GM18508 (cell line): ENCODE measurements around the gene PCBD2.
"Not testable (repeated sequence)": the region's sequence is repeated elsewhere in the genome, so short reads cannot be mapped to it uniquely, and the experiment has no call there.

ENCODE experiments used
- ATAC-seq: cut with Tn5 transposase; IDR thresholded peaks from one replicate; pipeline ENCODE4 v1.9.1; 2021; ENCODE audit warnings: moderate number of reproducible peaks; ENCODE audit not compliant: insufficient read depth, unreplicated experiment

The PCBD2 gene

GRCh38 chr5:134905246-134905996 lies 490 bp downstream of the PCBD2 start:
- peak; percentile 19 for ATAC-seq

DNA sequence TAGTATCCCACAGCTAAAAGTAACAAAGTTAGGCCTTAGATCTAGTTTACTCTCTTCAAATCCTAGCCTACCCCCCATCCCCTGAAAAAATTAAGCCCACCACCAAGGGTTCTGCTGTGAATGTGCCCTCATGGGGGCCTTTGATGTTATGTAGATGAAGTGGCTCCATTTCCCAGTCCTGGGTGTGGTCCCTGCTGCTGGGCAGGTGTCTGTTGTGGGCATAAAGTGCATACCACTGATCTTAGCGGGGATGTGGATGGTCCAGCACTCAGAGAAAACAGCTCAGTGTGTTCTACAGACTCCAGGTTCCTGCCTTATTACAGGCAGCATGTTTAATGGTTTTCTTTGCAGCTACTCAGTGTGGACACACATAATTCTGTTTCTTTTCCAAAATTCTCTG lies 1.9 kb downstream of the PCBD2 start:
- no peak for ATAC-seq

DNA sequence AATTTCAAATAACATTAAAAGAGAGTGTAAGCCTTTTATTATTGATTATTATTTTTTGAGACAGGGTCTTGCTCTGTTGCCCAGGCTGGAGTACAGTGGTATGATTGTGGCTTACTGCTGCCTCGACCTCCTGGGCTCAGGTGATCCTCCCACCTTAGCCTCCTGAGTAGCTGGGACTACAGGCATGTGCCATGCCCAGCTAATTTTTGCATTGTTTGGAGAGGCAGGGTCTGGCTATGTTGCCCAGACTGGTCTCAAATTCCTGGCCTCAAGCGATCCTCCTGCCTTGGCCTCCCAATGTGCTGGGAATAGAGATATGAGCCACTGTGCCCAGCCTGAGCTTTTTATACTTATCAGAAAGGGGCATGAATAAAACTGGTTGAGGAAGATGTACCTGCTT lies 5.8 kb downstream of the PCBD2 start:
- ATAC-seq = not testable (repeated sequence)

- ATAC-seq = no peak
Measured at GRCh38 chr5:134911285-134912206, 6.6 kb downstream of the PCBD2 start.

- no peak for ATAC-seq
Measured at GRCh38 chr5:134913254-134913653, 8.3 kb downstream of the PCBD2 start.

DNA sequence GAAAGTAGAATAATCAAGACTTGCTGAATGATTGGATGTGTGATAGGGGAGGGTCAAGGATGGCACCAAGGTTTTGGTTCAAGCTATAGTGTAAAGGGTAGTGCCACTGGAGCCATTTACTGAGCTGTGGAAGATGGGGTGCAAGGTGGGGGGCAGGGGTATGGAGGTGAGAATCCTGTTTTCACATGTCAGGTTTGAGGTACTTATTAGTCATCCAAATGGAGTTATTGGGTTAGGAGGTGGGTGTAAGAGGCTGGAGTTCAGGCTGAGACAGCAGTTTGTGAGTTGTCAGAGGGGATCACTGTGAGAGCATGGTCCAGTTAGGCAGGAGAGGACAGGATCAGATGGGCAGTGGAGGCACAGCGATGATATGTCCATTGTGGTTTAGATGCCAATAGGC lies 8.9 kb downstream of the PCBD2 start:
- ATAC-seq = no peak

- no peak for ATAC-seq
Measured at GRCh38 chr5:134917070-134917815, 12.3 kb downstream of the PCBD2 start.

- no peak for ATAC-seq
Measured at GRCh38 chr5:134918861-134919260, 13.9 kb downstream of the PCBD2 start.

DNA sequence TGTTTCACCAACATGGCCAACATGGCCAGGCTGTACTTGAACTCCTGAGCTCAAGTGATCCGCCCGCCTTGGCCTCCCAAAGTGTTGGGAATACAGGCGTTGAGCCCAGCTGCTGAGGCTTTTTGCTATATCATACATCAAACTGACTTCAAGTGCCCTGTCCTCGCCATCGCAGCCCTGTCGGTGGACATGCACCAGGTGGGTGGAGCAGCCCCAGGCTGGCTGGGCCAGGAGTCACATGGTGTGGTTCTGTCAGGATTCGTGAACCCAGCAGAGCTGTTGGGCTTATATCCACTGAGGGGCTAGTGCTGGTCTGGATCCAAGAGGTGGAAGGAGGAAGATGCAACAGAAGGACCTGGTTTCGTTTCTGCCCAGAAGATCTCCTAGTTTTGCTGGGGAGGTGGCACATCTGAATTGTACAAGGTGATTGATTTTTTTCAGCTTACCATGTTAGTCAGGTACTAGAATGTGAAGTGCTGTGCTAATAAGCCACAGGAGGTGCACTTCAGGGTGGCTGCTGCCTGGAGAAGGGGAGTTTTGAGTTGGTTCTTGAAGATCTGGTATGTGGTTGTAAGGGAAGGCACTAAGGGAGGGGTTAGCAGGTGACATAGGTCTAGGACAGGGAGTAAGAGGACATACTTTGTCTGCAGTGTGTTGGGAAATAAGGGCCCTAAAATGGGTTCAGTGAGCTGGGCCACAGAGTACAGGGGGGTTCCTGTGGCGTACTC lies 16.1 kb downstream of the PCBD2 start:
- no peak for ATAC-seq

GRCh38 chr5:134932508-134932907 lies 27.6 kb downstream of the PCBD2 start:
- ATAC-seq = no peak

DNA sequence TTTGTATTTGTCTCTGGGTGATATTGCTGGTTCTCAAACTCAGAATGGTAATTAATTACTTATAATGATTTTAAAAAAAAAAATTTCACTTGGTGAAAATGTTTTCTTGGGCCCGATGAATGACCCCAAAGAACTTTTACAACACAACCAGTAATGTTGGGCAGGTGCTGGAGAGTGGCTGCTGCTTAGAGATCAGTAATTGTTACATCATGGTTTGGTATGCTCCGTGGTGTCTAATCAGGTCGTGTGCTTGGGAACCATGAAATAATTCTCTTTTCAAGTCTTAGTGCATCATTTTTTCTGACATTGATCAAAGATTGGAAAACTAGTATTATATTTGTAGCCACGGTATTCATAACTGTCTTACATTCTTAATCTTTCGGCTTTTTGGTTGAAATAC lies 29.3 kb downstream of the PCBD2 start:
- no peak for ATAC-seq

DNA sequence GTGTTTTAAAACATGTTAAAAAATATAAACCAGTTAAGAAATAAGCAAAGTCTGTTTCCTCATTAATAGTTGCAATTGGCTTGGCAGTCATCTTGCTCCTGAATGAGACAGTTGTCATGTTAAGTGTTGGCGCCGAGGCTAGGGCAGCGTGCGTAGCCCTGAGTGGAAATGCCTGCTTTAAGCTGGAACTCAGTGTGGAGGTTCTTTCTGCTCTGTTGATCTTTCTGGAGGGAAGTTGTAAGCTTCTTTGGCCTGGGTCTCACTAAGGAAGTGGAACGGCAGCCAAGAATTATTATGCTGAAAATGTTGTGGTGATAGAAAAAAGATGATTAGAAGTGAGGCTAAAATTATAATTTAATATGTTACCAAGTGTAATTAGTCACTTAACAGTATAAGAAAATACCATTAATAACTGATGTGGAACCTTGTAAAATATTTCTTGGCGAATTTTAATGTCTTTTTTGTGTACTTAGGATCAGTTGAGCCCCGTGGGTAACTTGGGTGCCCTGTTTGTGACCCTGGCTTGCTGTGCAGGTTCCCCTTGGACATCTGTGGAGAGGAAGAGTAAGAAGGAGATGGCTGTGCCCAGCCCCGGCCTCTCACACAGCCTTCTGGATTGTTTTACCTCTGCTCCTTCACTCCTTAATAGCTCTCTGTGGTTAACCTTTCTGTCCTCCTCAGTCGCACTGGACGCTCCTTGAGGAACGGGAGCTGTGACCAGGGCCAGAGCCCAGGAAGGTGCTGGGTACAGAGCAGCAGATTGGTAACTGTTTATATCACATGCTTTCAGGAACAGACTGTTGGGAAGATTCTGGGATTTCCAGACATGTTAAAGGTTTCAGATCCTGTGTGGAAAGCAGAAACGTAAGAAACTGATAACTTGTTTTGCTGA lies 31.0 kb downstream of the PCBD2 start:
- ATAC-seq = no peak

- no peak for ATAC-seq
Measured at GRCh38 chr5:134937526-134937925, 32.6 kb downstream of the PCBD2 start.

GRCh38 chr5:134938030-134938429 lies 33.1 kb downstream of the PCBD2 start:
- ATAC-seq = no peak

GRCh38 chr5:134939500-134939899 lies 34.6 kb downstream of the PCBD2 start:
- ATAC-seq = no peak

GRCh38 chr5:134943547-134943946 lies 38.6 kb downstream of the PCBD2 start:
- no peak for ATAC-seq

DNA sequence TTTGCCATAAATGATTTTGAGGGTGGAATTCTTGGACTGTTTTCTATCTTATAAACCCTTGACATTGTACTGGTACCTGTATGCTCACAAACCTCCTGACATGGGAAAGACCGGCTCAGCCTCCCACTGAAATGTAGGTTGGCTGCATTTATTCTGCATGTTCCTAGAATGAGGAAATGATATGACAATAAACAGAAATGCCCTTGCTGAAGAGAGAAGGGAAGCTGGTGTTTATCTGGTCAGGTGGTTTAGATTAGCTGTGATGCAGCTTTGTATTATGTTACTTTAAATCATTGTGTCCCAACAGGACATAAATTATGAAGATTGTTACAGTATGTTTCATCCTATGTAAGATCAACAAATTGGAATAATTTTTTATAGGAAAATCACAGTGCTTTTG lies 39.7 kb downstream of the PCBD2 start:
- no peak for ATAC-seq

GRCh38 chr5:134945041-134945440 lies 40.1 kb downstream of the PCBD2 start:
- ATAC-seq = no peak

- no peak for ATAC-seq
Measured at GRCh38 chr5:134948911-134949310, 44.0 kb downstream of the PCBD2 start.
